NCI-H1105 (cell line): ENCODE data around the gene GPR142.
"Not testable (repeated sequence)": the region's sequence is repeated elsewhere in the genome, so short reads cannot be mapped to it uniquely, and the experiment has no call there.

Experiments
- DNase-seq: peaks from one replicate; lab custom pipeline; 2025; lab: John Stamatoyannopoulos, UW

GPR142 gene

GRCh38 chr17:74393346-74393942 lies 26.1 kb downstream of the GPR142 start:
- DNase-seq: no peak

DNA sequence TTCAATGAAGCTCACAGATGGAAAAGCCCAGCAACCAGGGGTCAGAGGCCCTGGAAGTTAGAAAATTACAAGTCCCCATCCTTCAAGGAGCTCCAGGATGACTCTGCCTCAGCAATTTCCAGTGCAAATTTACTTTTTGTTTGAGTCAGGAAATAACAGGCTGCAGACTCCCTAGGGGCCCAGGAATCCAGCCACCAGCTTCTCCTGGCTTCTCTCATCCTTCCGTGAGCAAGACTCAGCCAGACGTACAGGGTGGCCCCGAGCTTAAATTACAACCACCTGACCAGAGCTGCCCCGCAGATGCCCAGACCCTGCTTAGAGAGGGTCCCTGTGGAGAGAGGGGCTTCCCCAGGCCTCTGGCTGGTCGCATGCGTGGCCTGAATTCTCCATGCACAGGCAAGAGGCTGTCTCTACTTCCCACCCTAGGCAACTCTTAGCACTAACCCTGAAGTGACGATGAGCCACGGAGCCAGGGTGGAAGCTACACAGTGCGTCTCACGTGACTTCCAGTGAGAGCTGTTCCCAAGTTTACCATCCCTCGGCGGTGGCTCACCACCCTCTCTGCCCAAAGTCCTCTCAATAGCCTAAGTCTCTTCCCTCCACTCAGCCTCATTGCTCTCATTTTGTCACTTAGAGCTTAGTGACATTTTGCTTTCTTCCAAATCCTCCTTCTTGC lies 27.1 kb downstream of the GPR142 start:
- DNase-seq: no peak

DNA sequence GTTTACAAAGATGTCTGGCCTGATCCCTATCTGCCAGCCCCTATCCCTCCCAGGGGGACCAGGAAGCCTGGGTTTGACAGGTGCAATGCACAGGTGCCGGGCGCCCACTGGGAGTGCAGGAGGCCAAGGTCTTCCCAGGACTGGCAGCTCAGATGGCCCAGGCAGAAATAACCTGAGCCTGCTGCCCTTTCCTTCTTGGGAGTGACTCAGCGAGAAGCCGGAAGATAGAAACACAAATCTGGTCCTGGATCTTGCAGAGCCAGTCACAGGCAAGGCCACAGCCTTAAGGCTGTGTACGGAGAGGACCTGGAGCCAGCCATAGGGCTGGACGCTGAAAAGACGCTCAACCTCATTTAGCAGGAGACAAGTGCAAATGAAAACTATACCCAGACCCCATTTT lies 27.7 kb downstream of the GPR142 start:
- no peak for DNase-seq

GRCh38 chr17:74396567-74396966 lies 29.3 kb downstream of the GPR142 start:
- no peak for DNase-seq

DNA sequence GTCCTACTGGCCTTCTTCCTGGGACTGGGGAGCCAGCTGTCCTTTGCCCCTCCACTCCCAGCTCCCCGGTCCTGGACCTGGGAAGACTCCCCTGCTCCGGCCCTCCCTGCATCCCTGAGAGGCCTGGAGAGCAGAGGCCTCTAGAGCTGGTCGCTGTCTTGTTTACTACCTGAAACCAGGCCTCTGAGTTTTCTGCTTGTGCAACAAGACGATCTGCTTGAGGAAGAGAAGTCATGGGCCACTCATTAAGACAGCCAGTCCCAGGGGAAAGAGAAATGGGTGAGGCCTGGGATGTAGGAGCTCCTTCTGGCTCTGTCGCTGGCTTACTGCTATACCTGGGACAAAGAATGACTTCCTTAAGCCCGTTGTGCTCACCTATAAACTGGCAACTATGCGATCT lies 34.7 kb downstream of the GPR142 start:
- DNase-seq: no peak

DNA sequence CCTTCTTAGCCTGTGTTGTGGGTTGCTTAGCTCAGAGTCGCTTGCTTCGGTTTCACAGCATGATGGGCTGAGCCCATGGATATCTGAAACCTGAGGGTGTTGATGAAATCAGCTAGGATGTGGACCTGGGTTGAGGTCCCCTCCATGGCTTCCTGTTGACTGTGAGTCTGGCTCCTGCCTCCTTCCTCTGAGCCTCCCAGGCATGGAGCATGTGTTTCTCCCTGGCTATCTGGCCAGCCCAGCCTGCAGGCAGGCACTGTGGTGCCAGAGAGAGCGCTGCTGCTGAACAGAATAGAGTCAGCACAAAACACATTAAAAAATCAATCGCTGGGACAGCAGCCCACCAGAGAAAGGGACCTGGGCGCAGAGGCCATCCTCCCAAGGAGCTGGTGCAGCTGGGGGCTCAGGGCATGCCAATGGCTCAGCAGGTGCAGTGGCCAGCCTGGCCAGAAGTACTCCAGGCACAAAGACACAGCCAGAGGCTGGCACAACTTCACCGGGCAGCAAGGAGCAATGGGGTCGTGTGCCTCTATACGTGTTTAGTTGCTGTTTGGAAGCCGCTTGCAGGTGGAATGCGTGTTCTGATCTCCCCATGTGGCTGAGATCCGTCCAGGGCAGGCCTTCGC lies 36.3 kb downstream of the GPR142 start:
- no peak for DNase-seq

DNA sequence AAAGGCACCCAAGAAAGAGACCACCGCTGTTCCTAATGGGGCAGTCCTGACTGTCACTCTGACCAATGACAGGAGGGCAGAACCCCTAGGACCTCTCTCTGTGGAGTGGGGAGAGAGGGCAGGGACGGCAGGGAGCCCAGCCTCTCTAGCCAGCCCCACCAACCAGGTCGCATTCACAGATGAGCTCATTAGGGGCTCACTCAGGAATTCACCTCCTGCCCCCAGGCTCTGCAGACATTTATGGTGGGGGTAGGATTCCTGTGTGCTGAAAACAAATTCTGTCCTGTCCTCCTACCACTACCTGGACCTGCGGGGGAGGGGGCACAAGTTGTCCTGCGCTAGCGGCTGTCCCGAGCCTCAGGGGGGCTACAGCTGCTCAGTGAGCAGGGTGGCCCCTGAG lies 36.9 kb downstream of the GPR142 start:
- DNase-seq: no peak

DNA sequence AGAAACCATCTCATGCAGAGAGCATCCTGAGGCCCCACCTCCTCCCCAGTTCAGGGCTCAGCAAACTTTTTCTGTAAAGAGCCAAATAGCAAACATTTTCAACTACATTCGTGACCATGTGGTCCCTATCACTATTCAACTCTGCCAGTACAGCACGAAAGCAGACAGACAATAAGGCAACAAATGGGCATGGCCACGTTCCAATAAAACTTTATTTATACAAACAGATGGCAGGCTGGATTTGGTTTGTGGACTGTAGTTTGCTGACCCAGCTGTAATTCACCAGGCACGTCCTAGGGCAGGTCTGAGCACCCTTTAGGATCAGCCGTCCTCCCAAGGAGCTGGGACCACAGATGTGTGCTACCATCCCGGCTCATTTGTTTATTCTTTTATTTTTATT lies 37.5 kb downstream of the GPR142 start:
- DNase-seq: no peak

- not testable (repeated sequence) for DNase-seq
Observed at GRCh38 chr17:74405311-74405710, 38.0 kb downstream of the GPR142 start.

- DNase-seq: no peak
Observed at GRCh38 chr17:74407384-74407783, 40.1 kb downstream of the GPR142 start.

GRCh38 chr17:74408262-74408661 lies 41.0 kb downstream of the GPR142 start:
- no peak for DNase-seq

DNA sequence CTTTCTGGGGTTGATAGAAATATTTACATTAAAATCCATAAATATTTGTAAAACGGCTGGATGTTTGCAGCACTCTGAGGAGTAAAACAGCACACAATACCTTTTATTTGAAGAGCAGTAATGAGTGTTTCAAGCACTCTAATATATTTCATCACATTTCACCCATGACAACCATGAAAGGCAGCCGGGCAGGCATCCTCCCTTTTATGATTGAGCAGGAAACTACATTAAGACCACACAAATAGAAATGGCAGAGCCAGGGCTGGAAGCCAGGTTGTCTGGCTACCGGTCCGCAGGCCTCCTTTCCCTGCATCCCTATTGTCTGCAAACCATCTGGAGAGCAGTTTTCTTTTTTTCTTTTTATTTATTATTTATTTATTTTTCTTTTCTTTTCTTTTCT lies 41.5 kb downstream of the GPR142 start:
- DNase-seq: no peak

DNA sequence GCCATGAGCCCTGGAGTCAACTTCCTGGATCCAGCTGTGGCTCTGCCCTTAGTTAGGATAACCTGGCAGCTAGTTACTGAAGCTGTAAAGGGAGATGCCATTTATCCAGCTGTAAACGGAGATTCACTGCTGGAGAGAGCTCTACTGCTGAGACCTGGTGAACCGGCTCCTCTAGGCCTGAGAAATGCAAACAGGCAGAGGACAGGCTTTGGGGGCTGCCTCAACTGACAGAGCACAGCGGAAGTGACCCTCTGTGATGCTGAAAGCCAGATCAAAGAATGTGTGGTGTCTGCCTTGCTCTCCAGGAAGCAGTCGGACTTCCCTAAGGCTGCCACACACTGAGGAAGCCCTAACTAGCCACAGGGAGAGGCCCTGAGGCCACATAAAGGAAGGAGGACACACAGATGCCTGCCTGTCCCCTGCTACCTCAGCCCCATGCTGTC lies 42.7 kb downstream of the GPR142 start:
- no peak for DNase-seq

DNA sequence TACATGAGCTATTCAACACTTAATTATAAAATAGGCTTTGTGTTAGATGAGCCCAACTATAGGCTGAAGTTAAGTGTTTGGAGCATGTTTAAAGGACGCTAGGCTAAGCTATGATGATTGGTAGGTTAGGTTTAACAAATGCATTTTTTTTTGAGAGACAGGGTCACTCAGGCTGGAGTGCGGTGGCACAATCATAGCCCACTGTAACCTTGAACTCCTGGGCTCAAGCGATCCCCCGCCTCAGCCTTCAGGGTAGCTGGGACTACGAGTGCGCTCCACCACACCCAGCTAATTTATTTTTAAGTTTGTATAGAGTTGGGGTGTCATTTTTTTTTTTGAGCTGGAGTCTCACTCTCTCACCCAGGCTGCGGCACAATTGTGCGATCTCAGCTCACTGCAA lies 45.3 kb downstream of the GPR142 start:
- DNase-seq: no peak

DNA sequence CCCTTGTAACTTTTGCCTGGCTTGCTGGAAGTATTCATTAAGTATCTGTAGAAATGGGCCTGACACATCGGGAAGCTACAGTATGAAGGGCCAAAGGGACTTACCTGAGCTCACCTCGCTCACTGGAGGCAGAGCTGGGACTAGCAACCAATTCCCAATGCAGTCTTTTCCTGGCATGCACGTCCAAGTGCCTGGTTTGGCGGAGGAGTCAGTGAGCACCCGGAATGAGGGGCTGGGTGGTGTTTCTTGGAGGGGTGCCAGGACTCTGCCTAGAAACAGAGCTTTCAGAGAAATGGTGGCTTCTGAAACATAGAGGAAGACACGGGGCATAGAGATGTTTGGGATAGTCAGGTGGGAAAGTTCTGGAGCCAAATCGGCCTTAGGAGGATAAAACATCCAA lies 46.2 kb downstream of the GPR142 start:
- no peak for DNase-seq

GRCh38 chr17:74414510-74414909 lies 47.2 kb downstream of the GPR142 start:
- no peak for DNase-seq

DNA sequence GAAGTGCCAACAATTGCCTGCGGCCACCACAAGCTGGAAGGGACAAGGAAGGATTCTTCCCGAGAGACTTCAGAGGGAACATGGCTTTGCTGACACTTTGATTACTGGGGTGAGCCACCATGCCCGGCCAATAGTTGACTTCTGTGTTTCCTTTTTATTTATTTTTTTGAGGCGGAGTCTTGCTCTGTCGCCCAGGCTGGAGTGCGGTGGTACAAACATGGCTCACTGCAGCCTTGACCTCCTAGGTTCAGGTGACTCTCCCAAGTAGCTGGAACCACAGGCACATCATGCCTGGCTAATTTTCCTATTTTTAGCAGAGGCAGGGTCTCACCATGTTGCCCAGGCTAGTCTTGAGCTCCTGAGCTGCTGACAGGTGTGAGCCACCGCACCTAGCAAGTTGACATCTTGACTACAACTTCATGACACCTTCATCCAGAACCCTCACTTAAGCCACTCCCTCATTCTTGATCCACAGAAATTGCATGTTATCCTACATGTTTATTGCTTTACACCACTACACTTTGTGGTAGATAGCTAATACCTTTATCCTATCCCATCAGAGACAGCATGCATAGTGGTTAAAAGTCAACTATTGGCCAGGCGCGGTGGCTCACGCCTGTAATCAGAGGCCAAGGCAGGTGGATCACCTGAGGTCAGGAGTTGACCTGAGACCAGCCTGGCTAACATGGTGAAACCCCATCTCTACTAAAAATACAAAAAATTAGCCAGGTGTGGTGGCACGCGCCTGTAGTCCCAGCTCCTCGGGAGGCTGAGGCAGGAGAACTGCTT lies 48.5 kb downstream of the GPR142 start:
- no peak for DNase-seq

- DNase-seq: no peak
Observed at GRCh38 chr17:74417178-74418045, 50.1 kb downstream of the GPR142 start.

DNA sequence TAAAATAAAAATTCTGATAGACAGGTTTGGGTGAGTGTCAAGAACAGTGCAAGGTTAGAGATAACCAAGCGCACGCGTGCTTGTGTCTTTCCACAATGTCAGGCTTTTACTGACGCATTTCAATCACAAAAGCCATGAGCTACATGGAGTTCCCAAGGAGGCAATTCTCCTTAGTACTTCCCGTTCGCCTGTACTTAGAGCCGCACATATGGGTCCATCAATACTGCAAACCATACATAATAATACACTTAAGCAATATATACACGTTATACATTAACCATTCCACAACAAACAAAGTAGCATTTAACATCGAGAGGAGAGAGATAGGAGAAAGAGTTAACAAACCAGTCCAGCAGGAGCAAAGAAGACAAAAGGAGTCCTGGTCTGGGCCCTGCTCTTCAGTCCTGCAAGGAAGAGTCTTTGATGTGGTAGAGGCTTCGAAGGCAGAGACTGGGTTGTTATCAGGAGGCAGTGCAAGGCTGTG lies 52.7 kb downstream of the GPR142 start:
- no peak for DNase-seq
